H1 (cell line): ENCODE measurements around the gene CASQ2. TPM values are rescaled to one million over a fixed set of nuclear protein-coding genes. Genes with fewer than 3 reads are reported as not detected.

Source experiments
- CTCF ChIA-PET: fragments of 300-600 bp; sonication (Branson Sonifier 250); formaldehyde crosslinking; loops from one replicate; lab custom pipeline; 2021; ENCODE audit not compliant: partially characterized antibody; lab: Charles Lee
- POLR2A ChIA-PET: fragments of 300-600 bp; sonication (Branson Sonifier 250); formaldehyde crosslinking; loops from one replicate; lab custom pipeline; 2021; ENCODE audit warnings: inconsistent platforms; ENCODE audit not compliant: partially characterized antibody; lab: Charles Lee
- DNase-seq, 2 experiments: peaks; one replicate each; pipeline versions ENCODE4 v3.0.0 to v3.0.0-alpha.2; 2010 to 2022; ENCODE audit warnings: low spot score in 2 of 2, low read depth in 1 of 2, mixed read lengths in 1 of 2
- FAIRE-seq: peaks from 2 replicates; lab custom pipeline; 2011; peaks lifted over from hg19 to GRCh38; lab: Jason Lieb, UNC
- H2AFZ ChIP-seq: 2 replicates; pipeline ENCODE4 v1.8.1; 2012; ENCODE audit warnings: low read length, inconsistent platforms
- H2AK5ac ChIP-seq: 2 replicates; pipeline ENCODE4 v1.6.1; 2013; ENCODE audit warnings: low read depth, low read length
- H2BK120ac ChIP-seq: replicated peaks from 2 replicates; pipeline ENCODE3; 2013; ENCODE audit warnings: low read depth, low read length, inconsistent platforms
- H2BK12ac ChIP-seq: 2 replicates; pipeline ENCODE4 v1.6.1; 2013; ENCODE audit warnings: low read depth, low read length
- H2BK15ac ChIP-seq: 2 replicates; pipeline ENCODE4 v1.6.1; 2013; ENCODE audit warnings: low read length
- H2BK20ac ChIP-seq: 2 replicates; pipeline ENCODE4 v1.6.1; 2013; ENCODE audit warnings: low read length
- H2BK5ac ChIP-seq: 2 replicates; pipeline ENCODE4 v1.6.1; 2013; ENCODE audit warnings: low read depth, low read length
- H3K14ac ChIP-seq: 2 replicates; pipeline ENCODE4 v1.6.1; 2013; ENCODE audit warnings: inconsistent platforms; ENCODE audit not compliant: insufficient read length
- H3K18ac ChIP-seq: 2 replicates; pipeline ENCODE4 v1.6.1; 2013; ENCODE audit warnings: low read length; ENCODE audit errors: extremely low read depth
- H3K23ac ChIP-seq: 2 replicates; pipeline ENCODE4 v1.6.1; 2013; ENCODE audit warnings: inconsistent platforms; ENCODE audit not compliant: insufficient read length
- H3K23me2 ChIP-seq: 2 replicates; pipeline ENCODE4 v1.6.1; 2013; ENCODE audit warnings: low read depth, low read length
- H3K27ac ChIP-seq: 2 replicates; pipeline ENCODE4 v1.6.1; 2011; ENCODE audit warnings: low read depth, low read length, inconsistent platforms
- H3K27me3 ChIP-seq, 4 experiments: replicated peaks in 1 of 4; 1 replicate in 1 of 4; 2 replicates in 3 of 4; pipeline versions ENCODE4 v1.6.1 to v1.8.1; 2011 to 2013; ENCODE audit warnings: low read length in 3 of 4, mild to moderate bottlenecking in 3 of 4, inconsistent platforms in 2 of 4, mixed read lengths in 2 of 4, moderate library complexity in 1 of 4; ENCODE audit not compliant: control insufficient read depth in 3 of 4, insufficient read depth in 3 of 4; ENCODE audit errors: extremely low read depth in 1 of 4
- H3K36me3 ChIP-seq, 4 experiments: 2 replicates each; pipeline versions ENCODE4 v1.6.1 to v1.8.1; 2011 to 2013; ENCODE audit warnings: mild to moderate bottlenecking in 4 of 4, low read length in 3 of 4, moderate library complexity in 2 of 4, control low read depth in 1 of 4, inconsistent platforms in 1 of 4; ENCODE audit not compliant: insufficient read depth in 4 of 4, control insufficient read depth in 2 of 4
- H3K4ac ChIP-seq: replicated peaks from 2 replicates; pipeline ENCODE3; 2013; ENCODE audit warnings: low read length, low read depth, mixed read lengths, inconsistent platforms; ENCODE audit not compliant: insufficient read length
- H3K4me1 ChIP-seq, 4 experiments: replicated peaks in 1 of 4; 1 replicate in 1 of 4; 2 replicates in 3 of 4; pipeline versions ENCODE4 v1.6.1 to v1.8.1; 2011 to 2013; ENCODE audit warnings: low read length in 3 of 4, inconsistent platforms in 2 of 4, mixed read lengths in 1 of 4; ENCODE audit not compliant: insufficient read depth in 4 of 4, control insufficient read depth in 3 of 4
- H3K4me2 ChIP-seq, 2 experiments: 2 replicates each; pipeline versions ENCODE4 v1.6.1 to v1.8.1; 2011 to 2013; ENCODE audit warnings: low read depth in 2 of 2, low read length in 2 of 2, control low read depth in 1 of 2, inconsistent platforms in 1 of 2, mild to moderate bottlenecking in 1 of 2; ENCODE audit not compliant: insufficient read depth in 1 of 2
- H3K4me3 ChIP-seq, 4 experiments: fragments of 200-600, 300-600 bp in 1 of 4; sonication (generic), shearing (Covaris generic), sonication (Bioruptor Twin) in 1 of 4; 2 replicates each; pipeline versions ENCODE4 v1.5.1 to v1.8.1; 2011 to 2016; ENCODE audit warnings: low read length in 4 of 4, low read depth in 3 of 4, control low read depth in 2 of 4, inconsistent platforms in 2 of 4, mild to moderate bottlenecking in 2 of 4, mixed read lengths in 1 of 4, moderate library complexity in 1 of 4; ENCODE audit not compliant: insufficient read depth in 2 of 4; ENCODE audit errors: extremely low read depth in 1 of 4
- H3K56ac ChIP-seq: replicated peaks from 2 replicates; pipeline ENCODE3; 2013; ENCODE audit warnings: low read depth, mild to moderate bottlenecking, mixed read lengths, low read length, inconsistent platforms; ENCODE audit not compliant: insufficient read length
- H3K79me1 ChIP-seq: 2 replicates; pipeline ENCODE4 v1.6.1; 2013; ENCODE audit warnings: low read depth, low read length, control low read depth
- H3K79me2 ChIP-seq, 2 experiments: 2 replicates each; pipeline versions ENCODE4 v1.6.1 to v1.8.1; 2012 to 2013; ENCODE audit warnings: low read length in 2 of 2, mild to moderate bottlenecking in 2 of 2, inconsistent platforms in 1 of 2; ENCODE audit not compliant: insufficient read depth in 2 of 2, control insufficient read depth in 1 of 2
- H3K9ac ChIP-seq, 4 experiments: replicated peaks in 1 of 4; 1 replicate in 1 of 4; 2 replicates in 3 of 4; pipeline versions ENCODE4 v1.6.1 to v1.8.1; 2011 to 2013; ENCODE audit warnings: low read depth in 3 of 4, low read length in 3 of 4, control low read depth in 2 of 4, mild to moderate bottlenecking in 2 of 4, moderate library complexity in 2 of 4, inconsistent platforms in 1 of 4; ENCODE audit errors: extremely low read depth in 1 of 4
- H3K9me3 ChIP-seq, 2 experiments: 2 replicates each; pipeline versions ENCODE4 v1.6.1 to v1.8.1; 2012 to 2013; ENCODE audit warnings: mild to moderate bottlenecking in 2 of 2, moderate library complexity in 2 of 2, control low read depth in 1 of 2, inconsistent platforms in 1 of 2, low read depth in 1 of 2, low read length in 1 of 2, mixed read lengths in 1 of 2; ENCODE audit not compliant: insufficient read depth in 2 of 2
- H4K20me1 ChIP-seq, 2 experiments: replicated peaks in 1 of 2; 2 replicates each; pipeline versions ENCODE3 to v1.8.1; 2011 to 2013; ENCODE audit warnings: inconsistent platforms in 2 of 2, low read length in 2 of 2, mild to moderate bottlenecking in 1 of 2; ENCODE audit not compliant: insufficient read depth in 2 of 2, control insufficient read depth in 1 of 2
- H4K5ac ChIP-seq: 2 replicates; pipeline ENCODE4 v1.6.1; 2013; ENCODE audit warnings: low read length, low read depth, mixed read lengths, inconsistent platforms; ENCODE audit not compliant: insufficient read length
- H4K8ac ChIP-seq: 2 replicates; pipeline ENCODE4 v1.8.0; 2013; ENCODE audit warnings: mild to moderate bottlenecking, moderate library complexity, low read length, inconsistent platforms; ENCODE audit not compliant: insufficient read depth; ENCODE audit errors: extremely low read depth
- H4K91ac ChIP-seq: replicated peaks from 2 replicates; pipeline ENCODE3; 2013; ENCODE audit warnings: low read length, mixed read lengths, inconsistent platforms; ENCODE audit not compliant: insufficient read length
- CHD1 ChIP-seq: IDR thresholded peaks from 2 replicates; pipeline ENCODE4 v1.6.1; 2012; ENCODE audit warnings: low read depth, low read length, improper control_type of control experiment
- KDM4A ChIP-seq: IDR thresholded peaks from one replicate; pipeline ENCODE4 v1.7.1; 2012; ENCODE audit warnings: low read depth, mild to moderate bottlenecking, moderate library complexity, low read length, inconsistent platforms; ENCODE audit not compliant: severe bottlenecking
- NANOG ChIP-seq: IDR thresholded peaks from 2 replicates; pipeline ENCODE4 v1.6.1; 2011; ENCODE audit warnings: low read length, low read depth, mild to moderate bottlenecking, inconsistent platforms; ENCODE audit not compliant: insufficient read depth, poor library complexity, severe bottlenecking
- RAD21 ChIP-seq, 2 experiments: IDR thresholded peaks in 1 of 2; conservative IDR thresholded peaks in 1 of 2; 2 replicates each; pipeline ENCODE4 v1.6.1; 2011; ENCODE audit warnings: low read depth in 2 of 2, low read length in 2 of 2, improper control_type of control experiment in 1 of 2, inconsistent platforms in 1 of 2, mild to moderate bottlenecking in 1 of 2, moderate library complexity in 1 of 2
- WGBS, 2 experiments: shearing (Covaris generic) in 1 of 2; methylation state at CpG; one replicate each; pipeline versions ENCODE4 v1.1.6 to v1.1.7; 2013 to 2015; ENCODE audit warnings: low lambda C conversion rate in 2 of 2, mixed read lengths in 2 of 2, inconsistent platforms in 1 of 2, low coverage in 1 of 2, missing lambda C conversion rate in 1 of 2; ENCODE audit not compliant: insufficient replicate concordance in 2 of 2, insufficient coverage in 1 of 2, insufficient read length in 1 of 2; ENCODE audit errors: extremely low coverage in 1 of 2, missing lambda C conversion rate in 1 of 2; 5-methylcytosine and 5-hydroxymethylcytosine counted together
- polyA plus RNA-seq, 7 experiments: library from polyadenylated mRNA; depleted of rRNA in 3 of 7; stranded (reverse) in 5 of 7; unstranded in 2 of 7; fragments of >200 nt in 5 of 7; fragments of 200-250 nt in 2 of 7; gene quantifications; 1 replicate in 5 of 7; 2 replicates in 1 of 7; 4 replicates in 1 of 7; pipeline versions ENCODE4 v1.2.1 to v1.2.3, GENCODE V29; 2011 to 2013; ENCODE audit warnings: missing spikeins in 2 of 7, mixed read lengths in 2 of 7
- total RNA-seq: library from RNA; stranded (reverse); fragmentation: NEBNext Ultra II Directional; extraction: Animal tissue kit (Norgen Biotek cat#: 25700); gene quantifications from 2 replicates; pipeline ENCODE4 v1.2.1, GENCODE V29; 2021

The CASQ2 gene
- total and polyA plus RNA-seq, 2 of the 8 experiments (the other 6 are each of a cell fraction or from before 2014, with no cell fraction given) = not detected

GRCh38 chr1:115725600-115725999 lies 42.9 kb downstream of the CASQ2 start:
- Histone ChIP-seq H3K18ac (no peak overlapping the region), H2AK5ac (no peak overlapping the region), H3K79me1 (no peaks in the 10 kb centered on the region), H4K20me1 (no peaks in the 10 kb centered on the region), H3K4me2 (no peak overlapping the region), H2BK12ac (no peak overlapping the region), H3K27ac (no peak overlapping the region), H2BK20ac (no peak overlapping the region), H2BK120ac (no peak overlapping the region), H3K9me3 (no peaks in the 10 kb centered on the region), H3K14ac (no peak overlapping the region), H3K23me2 (no peaks in the 10 kb centered on the region), H3K4me3 (no peak overlapping the region), H4K5ac (no peak overlapping the region), H3K23ac (no peak overlapping the region), H3K4ac (no peak overlapping the region), H3K27me3 (no peaks in the 10 kb centered on the region), H4K91ac (no peak overlapping the region), H3K4me1 (no peaks in the 10 kb centered on the region), H2BK5ac (no peak overlapping the region), H2BK15ac (no peak overlapping the region), H4K8ac (no peak overlapping the region), H3K79me2 (no peaks in the 10 kb centered on the region), H3K9ac (no peak overlapping the region), H3K36me3 (no peaks in the 10 kb centered on the region), H3K56ac (no peak overlapping the region), H2AFZ (no peak overlapping the region)
- 85% methylated on average over 2 of the region's 2 CpGs; no CpG with 5 or more reads in 1 of the 2 experiments for WGBS, 2 experiments
- FAIRE-seq (no peak), DNase-seq (no peak)
- ChIA-PET CTCF (interaction anchor here (1.3 to 2.5 kb wide), 8 partner anchors 8 to 47 kb away, joined by 3 to 9 read pairs (median 8); no protein-coding TSS in a partner anchor), POLR2A (no interaction called here)
- no peak for TF ChIP-seq KDM4A
- TF ChIP-seq CHD1 = no peak
- TF ChIP-seq RAD21 (IDR thresholded peaks at IDR 0.05 in 1 of 2, conservative IDR thresholded peaks at IDR 0.05 in 1 of 2; ENCODE audit: low read depth in 2 of 2, low read length in 2 of 2) = no peak
- no peak for TF ChIP-seq NANOG
